SHP77 (cell line): ENCODE results near the gene FLT4.

ENCODE experiments used
- DNase-seq, 2 experiments: peaks; one replicate each; lab custom pipeline; 2025; lab: John Stamatoyannopoulos, UW

The FLT4 gene

DNA sequence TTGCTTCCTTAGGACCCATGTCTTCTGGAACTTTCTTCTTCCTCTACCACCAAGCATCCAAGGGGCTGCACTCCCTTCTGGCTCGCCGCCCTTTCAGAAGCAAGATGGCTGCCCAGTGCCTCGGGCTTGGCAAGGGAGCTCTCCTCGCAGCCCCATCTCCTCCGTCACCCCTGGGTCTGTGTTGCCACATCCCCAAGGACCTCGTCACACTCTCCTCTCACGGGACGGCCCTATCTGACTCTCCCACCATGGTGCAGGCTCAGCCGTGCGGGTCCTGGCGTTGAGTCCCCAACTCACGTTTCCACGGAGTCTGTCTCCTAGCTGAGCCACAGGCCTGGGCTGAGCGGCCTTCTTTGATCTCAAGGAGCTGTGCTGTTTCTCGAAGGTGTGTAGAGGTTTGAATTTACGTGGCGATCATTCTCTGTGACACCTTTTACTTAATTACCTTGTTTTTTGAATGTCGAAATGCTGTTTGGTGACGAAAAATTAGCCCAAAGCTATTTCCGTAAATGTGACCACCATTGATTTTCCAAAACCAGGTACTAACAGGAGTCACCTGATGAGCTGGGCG is 43.1 kb downstream of the FLT4 start:
- no peak for DNase-seq

- peak; percentile 53 to 58 for DNase-seq
Observed at GRCh38 chr5:180605554-180606214, 43.7 kb downstream of the FLT4 start.

DNA sequence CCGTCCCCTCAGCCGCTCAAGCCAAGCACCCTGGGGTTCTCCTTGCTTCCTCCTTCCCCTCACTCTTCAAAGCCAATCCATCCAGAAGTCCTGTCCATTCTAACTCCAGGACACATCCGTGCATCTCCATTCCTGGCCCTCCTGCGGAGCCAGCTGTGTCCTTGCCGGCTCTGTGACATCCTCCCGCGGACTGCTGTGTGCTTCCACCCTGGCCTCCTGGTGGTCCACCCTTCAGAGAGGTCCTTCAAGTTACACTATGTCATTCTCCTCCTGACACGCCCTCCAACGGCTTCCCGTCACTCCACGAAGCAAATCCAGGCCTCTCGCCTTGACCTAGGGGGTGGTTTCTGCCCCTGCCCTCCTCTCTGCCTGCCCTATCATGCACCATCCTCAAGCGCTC is 45.1 kb downstream of the FLT4 start:
- DNase-seq = no peak

GRCh38 chr5:180603076-180603594 is 46.3 kb downstream of the FLT4 start:
- DNase-seq = no peak

- DNase-seq = no peak
Observed at GRCh38 chr5:180602481-180603075, 46.8 kb downstream of the FLT4 start.

GRCh38 chr5:180601591-180602480 is 47.6 kb downstream of the FLT4 start:
- no peak for DNase-seq

GRCh38 chr5:180600554-180601041 is 48.8 kb downstream of the FLT4 start:
- DNase-seq = no peak

DNA sequence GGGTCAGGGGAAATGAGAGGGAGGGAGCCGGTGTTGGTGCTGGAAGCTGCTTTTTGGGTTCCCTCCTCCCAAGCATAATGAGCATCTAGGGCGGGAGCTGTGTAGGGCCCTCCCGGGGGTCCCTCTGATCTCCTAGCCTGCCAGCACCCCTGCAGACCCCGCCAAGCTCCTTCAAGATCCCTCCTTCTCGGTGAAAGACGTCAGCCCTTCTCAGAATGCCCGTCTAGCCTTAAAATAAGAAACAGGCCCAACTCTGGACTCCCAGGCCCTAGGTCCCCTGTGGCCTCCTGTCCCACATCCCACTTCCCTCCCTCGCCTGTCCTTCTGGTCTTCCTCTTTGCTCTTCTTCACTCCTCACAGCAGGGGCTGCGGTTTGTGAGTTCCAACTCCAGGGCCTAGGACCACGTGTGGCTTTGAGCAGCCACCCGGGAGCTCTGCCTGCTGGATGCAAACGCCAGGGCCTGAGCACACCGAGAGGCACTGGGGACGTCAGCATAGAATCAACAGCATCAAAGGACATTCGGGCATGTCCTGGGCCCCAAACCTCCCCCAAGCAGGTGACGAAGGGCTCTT is 49.3 kb downstream of the FLT4 start:
- no peak for DNase-seq

GRCh38 chr5:180599590-180599914 is 49.8 kb downstream of the FLT4 start:
- no peak for DNase-seq

DNA sequence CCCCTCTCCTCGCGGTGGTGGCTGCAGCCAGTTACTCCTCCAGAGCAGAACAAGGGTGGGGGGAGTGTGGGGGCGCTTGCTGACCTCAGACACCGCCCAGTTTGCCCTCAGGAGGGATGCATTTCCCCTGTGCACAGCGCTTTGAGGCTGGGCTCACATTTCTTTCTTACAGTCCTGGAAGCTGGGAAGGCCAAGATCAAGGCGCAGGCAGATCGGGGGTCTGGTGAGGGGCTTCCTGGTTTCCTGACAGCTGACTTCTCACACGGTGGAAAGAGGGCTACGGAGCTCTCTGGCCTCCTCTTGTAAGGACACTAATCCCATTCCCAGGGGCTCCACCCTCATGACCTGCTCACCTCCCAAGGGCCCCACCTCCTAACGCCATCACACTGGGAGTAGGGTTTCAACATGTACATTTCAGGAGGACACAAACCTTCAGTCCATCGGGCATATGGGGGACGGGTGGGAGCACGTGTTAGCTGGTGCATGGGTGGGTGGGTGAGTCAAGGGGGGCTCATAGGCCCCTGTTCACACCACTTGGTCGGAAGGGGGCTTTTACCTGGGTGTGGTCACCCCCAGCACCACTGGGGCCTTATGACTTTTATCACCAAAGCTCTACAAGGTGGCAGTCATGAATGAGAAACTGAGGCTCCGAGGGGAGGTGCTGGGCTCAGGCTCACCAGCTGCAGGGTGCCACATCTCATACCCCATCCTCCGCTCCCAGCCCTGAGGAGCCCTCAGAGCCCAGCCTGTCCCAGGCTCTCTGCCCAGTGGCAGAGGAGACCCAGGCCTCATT is 50.4 kb downstream of the FLT4 start:
- no peak for DNase-seq

GRCh38 chr5:180598316-180598701 is 51.1 kb downstream of the FLT4 start:
- no peak for DNase-seq

GRCh38 chr5:180596668-180597231 is 52.6 kb downstream of the FLT4 start:
- DNase-seq = peak; percentile 24 to 33

DNA sequence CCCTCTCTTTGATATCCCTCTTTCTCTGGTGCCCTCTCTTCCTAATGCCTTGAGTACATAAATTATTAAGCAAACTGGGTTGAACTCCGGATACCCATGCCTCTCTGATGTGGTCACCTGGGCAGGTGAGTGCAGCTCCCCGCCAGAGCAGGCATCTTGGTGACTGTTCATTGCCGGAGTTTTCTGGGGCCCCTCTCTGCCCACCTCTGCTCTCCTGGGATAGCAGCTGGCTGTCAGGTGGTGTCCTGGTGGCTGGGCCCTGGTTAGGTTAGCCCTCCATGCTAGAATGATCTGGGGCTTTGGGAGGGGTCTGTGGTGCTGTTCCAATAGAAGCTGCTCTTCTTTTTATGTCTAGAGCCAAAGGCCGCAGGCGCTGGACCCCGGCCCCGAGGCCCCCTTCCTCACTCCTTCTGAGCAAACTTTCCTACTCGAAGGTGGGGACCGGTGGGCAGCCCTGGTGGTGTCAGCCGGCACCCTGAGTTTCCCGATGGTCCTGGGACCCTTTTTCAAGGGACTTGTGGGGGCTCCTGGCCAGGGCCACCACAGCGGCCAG is 53.2 kb downstream of the FLT4 start:
- DNase-seq = no peak

DNA sequence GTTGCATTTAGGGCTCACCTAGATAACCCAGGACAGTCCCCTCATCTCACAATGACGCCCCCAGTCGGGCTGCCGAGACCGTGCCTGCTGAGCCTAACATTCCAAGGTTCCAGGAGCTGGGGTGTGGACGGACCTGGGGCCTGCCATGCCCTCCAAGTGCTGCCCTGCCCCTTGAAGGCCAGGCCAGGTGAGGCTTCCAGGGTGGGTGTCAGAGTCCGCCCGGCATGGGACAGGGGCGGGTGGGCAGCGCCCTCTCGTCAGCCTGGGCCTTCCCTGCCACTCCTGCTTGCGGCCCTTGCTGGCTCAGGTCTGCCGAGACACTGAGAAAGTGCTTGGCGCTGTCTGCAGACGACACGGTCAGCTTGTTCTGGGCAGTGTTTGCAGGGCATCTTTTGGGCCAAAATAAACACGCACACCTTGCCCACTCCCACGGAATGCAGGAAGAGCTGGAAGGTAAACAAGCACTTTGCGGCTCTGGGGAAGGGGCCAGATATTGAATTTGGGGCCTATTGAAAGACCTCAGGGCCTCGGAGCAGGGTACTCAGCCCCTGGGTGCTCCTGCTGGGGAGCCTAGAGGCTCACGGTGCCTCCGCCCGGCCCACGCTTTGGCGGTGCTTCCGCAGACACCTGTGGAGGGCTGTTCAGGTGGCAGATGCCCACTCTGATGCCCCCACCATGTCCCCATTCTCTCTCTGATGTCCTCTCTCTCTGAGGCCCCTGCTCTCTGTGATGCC is 53.9 kb downstream of the FLT4 start:
- DNase-seq = no peak

GRCh38 chr5:180595046-180595379 is 54.4 kb downstream of the FLT4 start:
- DNase-seq = no peak

DNA sequence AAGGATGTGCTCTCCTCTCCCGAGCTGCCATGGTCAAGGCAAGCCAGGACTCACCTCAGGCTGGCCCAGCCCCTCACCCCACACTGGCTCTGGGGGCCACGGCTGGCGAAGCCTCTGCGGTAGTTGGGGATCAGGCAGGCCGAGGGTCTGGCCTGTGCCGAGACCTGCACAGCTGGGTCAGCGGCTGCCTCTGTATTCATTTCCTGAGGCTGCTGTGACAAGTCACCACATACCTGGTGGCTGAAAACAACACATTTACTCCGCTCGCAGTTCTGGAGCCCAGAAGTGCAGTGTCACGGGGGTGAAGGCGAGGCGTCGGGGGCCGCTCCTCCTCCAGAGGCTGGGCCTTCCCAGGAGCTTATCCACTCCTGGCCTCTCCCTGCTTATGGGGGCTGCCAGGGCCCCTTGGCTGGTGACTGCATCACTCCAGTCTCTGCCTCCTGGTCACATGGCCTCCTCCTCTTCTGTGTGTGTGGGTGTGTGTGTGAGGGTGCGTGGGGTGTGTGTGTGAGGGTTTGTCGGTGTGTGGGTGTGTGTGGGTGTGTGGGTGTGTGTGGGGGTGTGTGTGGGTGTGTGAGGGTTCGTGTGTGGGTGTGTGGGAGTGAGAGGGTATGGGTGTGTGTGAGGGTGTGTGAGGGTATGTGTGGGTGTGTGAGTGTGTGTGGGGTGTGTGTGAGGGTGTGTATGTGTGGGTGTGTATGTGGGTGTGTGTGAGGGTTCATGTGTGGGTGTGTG is 54.9 kb downstream of the FLT4 start:
- DNase-seq = no peak

GRCh38 chr5:180593446-180594206 is 55.8 kb downstream of the FLT4 start:
- no peak for DNase-seq

GRCh38 chr5:180592176-180592575 is 57.2 kb downstream of the FLT4 start:
- no peak for DNase-seq
